Common myeloid progenitor, CD34-positive (primary cell): ENCODE measurements around the gene EEPD1.

Source experiments
- CTCF ChIA-PET: fragments of 350-600 bp; sonication (Branson Sonifier 250); formaldehyde crosslinking; loops from one replicate; lab custom pipeline; 2021; ENCODE audit warnings: antibody characterized with exemption; lab: Charles Lee
- POLR2A ChIA-PET: fragments of 350-600 bp; sonication (Branson Sonifier 250); formaldehyde crosslinking; loops from one replicate; lab custom pipeline; 2021; ENCODE audit warnings: antibody characterized with exemption; lab: Charles Lee
- DNase-seq, 3 donors: peaks; one replicate each; pipeline versions ENCODE4 v3.0.0 to v3.0.0-alpha.2; 2013
- H3K27ac ChIP-seq, 2 experiments: 1 replicate in 1 of 2; 2 replicates in 1 of 2; pipeline ENCODE4 v1.7.0; 2013; ENCODE audit warnings: inconsistent platforms in 2 of 2, low read length in 2 of 2, mild to moderate bottlenecking in 2 of 2, low read depth in 1 of 2, moderate library complexity in 1 of 2; ENCODE audit not compliant: severe bottlenecking in 2 of 2, insufficient read depth in 1 of 2, poor library complexity in 1 of 2
- H3K27me3 ChIP-seq, 5 experiments: replicated peaks in 2 of 5; 1 replicate in 3 of 5; 2 replicates in 2 of 5; pipeline versions ENCODE4 v1.6.1 to v1.7.0; 2013; ENCODE audit warnings: low read length in 4 of 5, mild to moderate bottlenecking in 2 of 5, moderate library complexity in 2 of 5, inconsistent platforms in 1 of 5; ENCODE audit not compliant: insufficient read depth in 5 of 5, control insufficient read depth in 4 of 5
- H3K36me3 ChIP-seq, 4 experiments: 1 replicate in 2 of 4; 2 replicates in 2 of 4; pipeline versions ENCODE4 v1.6.1 to v1.7.0; 2013; ENCODE audit warnings: low read length in 3 of 4, control low read depth in 1 of 4, mild to moderate bottlenecking in 1 of 4; ENCODE audit not compliant: control insufficient read depth in 4 of 4, insufficient read depth in 4 of 4
- H3K4me1 ChIP-seq, 4 experiments: 1 replicate in 3 of 4; 2 replicates in 1 of 4; pipeline versions ENCODE4 v1.6.1 to v1.7.1; 2013; ENCODE audit warnings: low read length in 3 of 4, mild to moderate bottlenecking in 3 of 4, control low read depth in 1 of 4, inconsistent platforms in 1 of 4, moderate library complexity in 1 of 4; ENCODE audit not compliant: control insufficient read depth in 4 of 4, insufficient read depth in 4 of 4; ENCODE audit errors: control extremely low read depth in 1 of 4
- H3K4me3 ChIP-seq, 7 experiments: 1 replicate in 4 of 7; 2 replicates in 3 of 7; pipeline versions ENCODE4 v1.5.1 to v1.7.0; 2013; ENCODE audit warnings: mild to moderate bottlenecking in 7 of 7, low read length in 6 of 7, moderate library complexity in 6 of 7, inconsistent platforms in 2 of 7, low read depth in 2 of 7, control low read depth in 1 of 7; ENCODE audit not compliant: insufficient read depth in 4 of 7, control insufficient read depth in 1 of 7; ENCODE audit errors: extremely low read depth in 1 of 7
- H3K9me3 ChIP-seq, 5 experiments: 1 replicate in 4 of 5; 2 replicates in 1 of 5; pipeline versions ENCODE4 v1.6.1 to v1.7.1; 2013; ENCODE audit warnings: low read length in 4 of 5, mild to moderate bottlenecking in 2 of 5, inconsistent platforms in 1 of 5, low read depth in 1 of 5, moderate library complexity in 1 of 5; ENCODE audit not compliant: control insufficient read depth in 4 of 5, insufficient read depth in 2 of 5; ENCODE audit errors: control extremely low read depth in 1 of 5
- WGBS: methylation state at CpG from one replicate; pipeline ENCODE4 v1.1.5; 2013; ENCODE audit not compliant: insufficient coverage; 5-methylcytosine and 5-hydroxymethylcytosine counted together

Gene EEPD1

DNA sequence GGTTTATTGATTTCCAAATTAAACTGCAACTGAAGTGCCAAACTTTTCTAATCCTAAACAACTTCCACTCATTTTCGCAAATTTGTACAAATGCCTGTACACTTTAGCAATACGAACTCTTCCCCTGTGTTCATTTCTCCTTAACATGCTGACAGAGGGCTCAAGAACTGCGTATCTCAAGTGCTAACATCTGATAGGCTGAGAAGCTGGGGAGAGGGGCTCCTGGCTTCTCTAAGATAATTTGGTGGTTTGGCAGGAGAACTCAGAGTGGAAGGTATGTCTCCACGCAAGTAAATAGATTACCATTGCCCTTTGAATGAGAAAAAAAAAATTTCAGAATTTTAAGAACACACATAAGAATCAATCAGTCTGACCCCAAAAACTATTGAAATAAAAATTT lies 183.3 kb downstream of the EEPD1 start:
- WGBS = 93% methylated on average over 3 of the region's 4 CpGs
- DNase-seq = peak; percentile 9 to 52 (median 26)
- no peak overlapping the region for H3K4me3 ChIP-seq
- POLR2A ChIA-PET = interaction anchor here (0.7 kb wide), 1 partner anchor 59 kb away, joined by 3 read pairs; no protein-coding TSS in a partner anchor
- H3K36me3 ChIP-seq = peaks cover 0 to 6% (median 3%) of the 10 kb centered on the region in 4 experiments
- H3K27ac ChIP-seq = peak overlapping the region in 1 of 2 experiments; percentile 44
- H3K9me3 ChIP-seq = peaks cover 0 to 10% (median 0%) of the 10 kb centered on the region in 5 experiments
- no peaks in the 10 kb centered on the region for H3K27me3 ChIP-seq
- CTCF ChIA-PET = no interaction called here
- H3K4me1 ChIP-seq = no peaks in the 10 kb centered on the region

DNA sequence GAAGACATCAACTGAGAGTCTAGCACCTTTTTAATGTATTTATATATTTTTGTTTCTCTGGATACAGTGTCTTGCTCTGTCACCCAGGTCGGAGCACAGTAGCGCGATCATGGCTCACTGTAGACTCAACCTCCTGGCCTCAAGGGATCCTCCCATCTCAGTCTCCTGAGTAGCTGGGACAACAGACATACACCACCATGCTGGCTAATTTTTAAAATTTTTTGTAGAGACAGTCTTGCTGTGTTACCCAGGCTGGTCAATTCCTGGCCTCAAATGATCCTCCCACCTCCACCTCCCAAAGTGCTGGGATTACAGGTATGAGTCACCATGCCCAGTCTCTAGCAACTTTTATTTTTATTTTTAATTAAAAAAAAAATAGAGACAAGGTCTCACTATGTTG lies 185.2 kb downstream of the EEPD1 start:
- Histone ChIP-seq H3K27ac (no peak overlapping the region), H3K27me3 (no peaks in the 10 kb centered on the region), H3K4me1 (no peaks in the 10 kb centered on the region), H3K36me3 (peaks cover 0 to 6% (median 3%) of the 10 kb centered on the region in 4 experiments), H3K9me3 (peaks cover 0 to 2% (median 0%) of the 10 kb centered on the region in 5 experiments), H3K4me3 (no peak overlapping the region)
- WGBS = no CpG with 5 or more reads among the region's 3 CpGs
- no peak for DNase-seq
- ChIA-PET POLR2A (no interaction called here), CTCF (no interaction called here)

DNA sequence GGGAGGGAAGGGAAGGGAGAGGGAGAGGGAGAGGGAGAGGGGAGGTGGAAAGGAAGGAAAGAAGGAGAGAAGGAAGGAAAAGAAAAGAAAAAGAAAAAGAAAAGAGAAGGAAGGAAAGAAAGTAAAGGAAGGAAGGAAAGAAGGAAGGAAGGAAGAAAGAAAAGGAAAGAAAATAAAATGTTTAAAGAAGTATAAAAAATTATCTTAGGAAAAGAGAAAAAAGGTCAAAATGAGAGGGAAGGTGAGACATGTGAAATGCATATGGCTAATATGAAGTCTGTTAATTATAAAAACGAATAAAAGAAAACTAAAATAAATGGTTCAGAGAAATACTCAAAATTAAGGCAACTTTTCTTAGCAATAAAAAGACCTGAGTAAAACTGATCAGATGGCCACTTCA lies 190.5 kb downstream of the EEPD1 start:
- whole genome bisulfite sequencing = no CpG with 5 or more reads among the region's 1 CpG
- CTCF ChIA-PET = no interaction called here

DNA sequence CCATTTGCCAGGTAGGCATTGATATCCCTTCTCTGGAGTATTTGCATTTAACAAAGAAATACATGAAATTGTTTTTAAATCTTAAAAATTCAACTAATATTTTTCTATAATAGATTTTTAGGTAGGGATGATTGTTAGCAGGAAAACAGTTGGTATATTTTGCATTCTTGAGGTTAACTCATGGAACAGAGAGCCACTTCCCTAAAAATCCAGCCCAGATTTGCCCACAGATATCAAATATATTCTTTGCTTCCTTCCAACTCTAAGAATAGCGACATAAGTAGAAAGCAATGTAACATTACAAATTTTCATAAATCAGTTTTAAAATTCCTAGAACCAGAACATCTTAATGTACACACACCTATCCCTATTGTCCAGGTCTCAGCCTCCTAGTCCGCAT lies 191.6 kb downstream of the EEPD1 start:
- ChIA-PET CTCF (no interaction called here), POLR2A (no interaction called here)
- 40% methylated on average over 2 of the region's 2 CpGs for WGBS

More for the DNA sequence above, 190.5 kb downstream of the EEPD1 start:
- no peaks in the 10 kb centered on the region for H3K36me3 ChIP-seq
- DNase-seq = no peak
- no peak overlapping the region for H3K27ac ChIP-seq
- peaks cover 0 to 8% (median 4%) of the 10 kb centered on the region in 4 experiments for H3K4me1 ChIP-seq
- no peak overlapping the region for H3K4me3 ChIP-seq
- H3K9me3 ChIP-seq = peaks cover 0 to 7% (median 0%) of the 10 kb centered on the region in 5 experiments
- no peaks in the 10 kb centered on the region for H3K27me3 ChIP-seq
- POLR2A ChIA-PET = no interaction called here

DNA sequence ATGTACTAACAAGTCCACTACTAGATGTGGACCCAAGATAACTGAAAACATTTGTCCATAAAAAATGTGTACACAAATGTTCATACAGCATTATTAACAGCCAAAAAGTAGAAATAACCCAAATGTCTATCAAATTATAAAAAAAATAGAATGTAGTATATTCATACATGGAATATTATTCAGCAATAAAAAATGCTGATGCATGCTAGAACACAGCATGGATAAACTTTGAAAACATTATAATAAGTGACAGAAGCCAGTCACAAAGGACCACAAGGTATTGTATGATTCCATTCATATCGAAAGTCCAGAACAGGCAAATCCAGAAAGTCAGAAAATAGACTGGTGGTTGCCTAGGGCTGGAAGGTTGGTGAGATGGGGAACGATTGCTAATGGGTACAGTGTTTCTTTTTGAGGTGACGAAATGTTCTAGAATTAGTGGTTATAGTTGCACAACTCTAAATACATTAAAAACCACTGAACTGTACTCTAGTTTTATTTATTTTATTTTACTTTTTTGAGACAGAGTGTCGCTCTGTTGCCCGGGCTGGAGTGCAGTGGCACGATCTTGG lies 193.3 kb downstream of the EEPD1 start:
- CTCF ChIA-PET = interaction anchor here (1.0 kb wide), 1 partner anchor 28 kb away, joined by 3 read pairs; no protein-coding TSS in a partner anchor
- H3K9me3 ChIP-seq = peaks cover 0 to 7% (median 0%) of the 10 kb centered on the region in 5 experiments
- POLR2A ChIA-PET = no interaction called here
- H3K36me3 ChIP-seq = no peaks in the 10 kb centered on the region
- H3K27ac ChIP-seq = no peak overlapping the region
- no peaks in the 10 kb centered on the region for H3K27me3 ChIP-seq
- H3K4me3 ChIP-seq = no peak overlapping the region
- DNase-seq = no peak
- H3K4me1 ChIP-seq = peaks cover 0 to 8% (median 4%) of the 10 kb centered on the region in 4 experiments
- 100% methylated on average over 1 of the region's 6 CpGs for WGBS

More for the DNA sequence above, 191.6 kb downstream of the EEPD1 start:
- H3K9me3 ChIP-seq = peaks cover 0 to 7% (median 0%) of the 10 kb centered on the region in 5 experiments
- peaks cover 0 to 8% (median 4%) of the 10 kb centered on the region in 4 experiments for H3K4me1 ChIP-seq
- no peak overlapping the region for H3K27ac ChIP-seq
- no peaks in the 10 kb centered on the region for H3K27me3 ChIP-seq
- H3K4me3 ChIP-seq = no peak overlapping the region
- no peaks in the 10 kb centered on the region for H3K36me3 ChIP-seq
- peak in 2 of 3 donors; percentile 43 to 53 for DNase-seq

DNA sequence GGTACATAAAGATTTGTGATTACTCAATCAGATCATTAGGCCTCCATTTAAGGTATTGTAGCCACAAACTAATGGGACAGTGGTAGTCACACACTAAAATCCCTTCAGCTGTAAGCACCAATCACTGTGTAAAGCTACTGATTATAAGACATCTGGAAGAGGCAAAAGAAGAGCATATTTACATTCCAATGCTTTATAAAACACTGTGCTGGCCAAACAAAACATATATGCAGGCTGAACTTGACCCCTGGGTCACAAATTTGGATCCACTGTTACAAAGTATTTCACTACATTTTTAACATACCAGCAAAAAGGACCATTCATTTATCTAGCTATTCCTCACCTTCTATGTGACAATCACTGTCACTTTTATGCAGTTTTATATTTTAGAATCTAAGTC lies 195.2 kb downstream of the EEPD1 start:
- ChIA-PET POLR2A (no interaction called here), CTCF (interaction anchor here (0.8 to 2.1 kb wide), 2 partner anchors 9 to 16 kb away, joined by 3 to 5 read pairs; no protein-coding TSS in a partner anchor)
- Histone ChIP-seq H3K36me3 (no peaks in the 10 kb centered on the region), H3K9me3 (peaks cover 0 to 5% (median 0%) of the 10 kb centered on the region in 5 experiments), H3K4me3 (no peak overlapping the region), H3K27me3 (no peaks in the 10 kb centered on the region), H3K4me1 (peaks cover 0 to 8% (median 4%) of the 10 kb centered on the region in 4 experiments), H3K27ac (no peak overlapping the region)
- no peak for DNase-seq

DNA sequence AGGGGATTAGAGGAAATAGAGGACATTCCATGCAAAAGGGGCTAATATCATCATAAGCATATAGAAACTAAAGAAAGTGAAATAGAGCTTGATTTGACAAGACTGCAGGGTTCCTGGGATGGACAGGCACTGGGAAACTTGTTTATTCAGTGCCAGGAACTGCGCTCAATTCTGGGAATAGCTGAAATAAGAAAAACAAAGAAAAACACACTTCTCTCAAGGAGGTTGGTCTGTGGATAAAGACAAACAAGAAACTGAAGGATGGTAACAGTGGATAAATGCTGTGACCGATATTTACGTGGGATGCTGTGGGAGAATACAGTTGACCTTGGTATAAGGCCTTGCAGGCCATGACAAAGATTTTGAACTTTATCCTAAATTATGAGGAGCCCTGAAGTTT lies 195.7 kb downstream of the EEPD1 start:
- Histone ChIP-seq H3K27me3 (no peaks in the 10 kb centered on the region), H3K4me3 (no peak overlapping the region), H3K27ac (no peak overlapping the region), H3K4me1 (peaks cover 0 to 8% (median 4%) of the 10 kb centered on the region in 4 experiments), H3K36me3 (no peaks in the 10 kb centered on the region), H3K9me3 (peaks cover 0 to 5% (median 0%) of the 10 kb centered on the region in 5 experiments)
- POLR2A ChIA-PET = no interaction called here
- no peak for DNase-seq
- CTCF ChIA-PET = interaction anchor here (2.1 kb wide), 1 partner anchor 9 kb away, joined by 5 read pairs; no protein-coding TSS in a partner anchor
- 97% methylated on average over 3 of the region's 3 CpGs for WGBS
